Fibroblast of lung (primary cell): ENCODE results near the gene EPB41.

Source experiments
- EZH2 ChIP-seq: IDR thresholded peaks from 2 replicates; pipeline ENCODE4 v1.5.1; 2012; ENCODE audit warnings: low read length, control low read depth, mild to moderate bottlenecking; ENCODE audit errors: missing control alignments
- TF ChIP-seq, protein P1 (sequence below), 2 donors: IDR thresholded peaks in 1 of 2; conservative IDR thresholded peaks in 1 of 2; 1 replicate in 1 of 2; 2 replicates in 1 of 2; pipeline ENCODE4 v1.5.1; 2011 to 2012; ENCODE audit warnings: low read length in 2 of 2, control low read depth in 1 of 2, inconsistent platforms in 1 of 2, low read depth in 1 of 2, mild to moderate bottlenecking in 1 of 2

DNA sequence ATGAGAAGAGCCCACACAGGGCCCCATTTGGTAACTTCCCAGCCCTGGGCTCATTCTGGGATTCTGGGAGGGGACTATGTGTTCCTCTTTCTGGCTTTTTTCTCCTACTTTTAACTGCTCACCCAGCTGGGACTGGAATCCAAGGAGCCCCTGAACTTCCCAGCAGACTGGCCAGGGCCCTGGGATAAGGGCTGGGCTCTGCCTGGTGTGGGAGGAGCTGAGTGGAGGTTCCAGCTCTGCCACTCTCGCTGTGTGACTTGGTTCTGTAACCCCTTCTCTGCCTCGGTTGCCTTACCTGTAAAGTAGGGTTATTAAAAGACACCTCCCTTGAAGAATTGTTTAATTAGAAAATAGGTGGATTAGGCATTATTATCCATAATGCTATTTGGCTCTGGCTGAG, 19.6 kb upstream of the EPB41 start:
- TF ChIP-seq, protein P1, sequence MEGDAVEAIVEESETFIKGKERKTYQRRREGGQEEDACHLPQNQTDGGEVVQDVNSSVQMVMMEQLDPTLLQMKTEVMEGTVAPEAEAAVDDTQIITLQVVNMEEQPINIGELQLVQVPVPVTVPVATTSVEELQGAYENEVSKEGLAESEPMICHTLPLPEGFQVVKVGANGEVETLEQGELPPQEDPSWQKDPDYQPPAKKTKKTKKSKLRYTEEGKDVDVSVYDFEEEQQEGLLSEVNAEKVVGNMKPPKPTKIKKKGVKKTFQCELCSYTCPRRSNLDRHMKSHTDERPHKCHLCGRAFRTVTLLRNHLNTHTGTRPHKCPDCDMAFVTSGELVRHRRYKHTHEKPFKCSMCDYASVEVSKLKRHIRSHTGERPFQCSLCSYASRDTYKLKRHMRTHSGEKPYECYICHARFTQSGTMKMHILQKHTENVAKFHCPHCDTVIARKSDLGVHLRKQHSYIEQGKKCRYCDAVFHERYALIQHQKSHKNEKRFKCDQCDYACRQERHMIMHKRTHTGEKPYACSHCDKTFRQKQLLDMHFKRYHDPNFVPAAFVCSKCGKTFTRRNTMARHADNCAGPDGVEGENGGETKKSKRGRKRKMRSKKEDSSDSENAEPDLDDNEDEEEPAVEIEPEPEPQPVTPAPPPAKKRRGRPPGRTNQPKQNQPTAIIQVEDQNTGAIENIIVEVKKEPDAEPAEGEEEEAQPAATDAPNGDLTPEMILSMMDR (conservative IDR thresholded peaks at IDR 0.05 in 1 of 2, IDR thresholded peaks at IDR 0.05 in 1 of 2; ENCODE audit: low read depth in 1 of 2, low read length in 2 of 2): no peak
- TF ChIP-seq EZH2: no peak
